ENCODE measurements around the gene HS1BP3. TPM values are rescaled to one million over a fixed set of nuclear protein-coding genes. Genes with fewer than 3 reads are reported as not detected.

The HS1BP3 gene
- total and polyA plus RNA-seq, 2 donors (not counting 3 experiments of a cell fraction or from before 2014, with no cell fraction given) = 27.4 to 33.1 TPM

- H3K9me3 ChIP-seq (replicated peaks; ENCODE audit: control insufficient read depth, insufficient read depth, low read length) = no peaks in the 10 kb centered on the region
- H3K9me1 ChIP-seq (replicated peaks; ENCODE audit: control insufficient read depth, extremely low read depth, insufficient read depth, low read length) = no peaks in the 10 kb centered on the region
- DNase-seq (ENCODE audit: low read depth, low spot score) (no peak), FAIRE-seq (no peak)
- BruUV-seq (replicated peaks) = no TSS peak
- no peaks in the 10 kb centered on the region for H4K20me1 ChIP-seq (replicated peaks; ENCODE audit: control insufficient read depth, extremely low read depth, insufficient read depth, low read length)
- no peak overlapping the region for H3K4me2 ChIP-seq (ENCODE audit: insufficient read depth, low read length)
- H3K79me2 ChIP-seq (ENCODE audit: control insufficient read depth, insufficient read depth, low read length) = no peaks in the 10 kb centered on the region
- H3K4me3 ChIP-seq (replicated peaks in 1 of 3; ENCODE audit: insufficient read depth in 1 of 3, low read depth in 1 of 3, low read length in 3 of 3) = no peak overlapping the region
- intact Hi-C loops (cut with micrococcal nuclease) (no loop called here), dilution Hi-C loops (cut with MboI; ENCODE audit: extremely low pct_ligation_motif_present, low sequenced_read_pairs) (no loop called here)
- H2AFZ ChIP-seq (ENCODE audit: low read depth, low read length) = no peak overlapping the region
- H3K36me3 ChIP-seq (ENCODE audit: control insufficient read depth in 2 of 2, extremely low read depth in 1 of 2, insufficient read depth in 2 of 2, low read length in 2 of 2) = peaks cover 0 to 7% of the 10 kb centered on the region in 2 experiments
- TF ChIP-seq POLR2A (IDR thresholded peaks at IDR 0.05; ENCODE audit: low read depth, low read length) (no peak), MYC (IDR thresholded peaks at IDR 0.05; ENCODE audit: low read depth, low read length) (no peak), EZH2 (IDR thresholded peaks at IDR 0.05; ENCODE audit: borderline replicate concordance, low read depth, low read length, severe bottlenecking) (no peak), GATA2 (IDR thresholded peaks at IDR 0.05; ENCODE audit: insufficient read depth, insufficient read length, low read depth, low read length) (no peak), POLR2AphosphoS5 (IDR thresholded peaks at IDR 0.05; ENCODE audit: insufficient read depth, low read depth, low read length) (no peak), FOS (IDR thresholded peaks at IDR 0.05; ENCODE audit: borderline replicate concordance, insufficient read depth, low read length) (no peak), CTCF (IDR thresholded peaks at IDR 0.05; ENCODE audit: extremely low read depth in 1 of 2, insufficient read depth in 1 of 2, low read depth in 1 of 2, low read length in 2 of 2) (no peak), JUN (IDR thresholded peaks at IDR 0.05; ENCODE audit: borderline replicate concordance, insufficient read depth, insufficient read length, low read depth) (no peak), MAX (IDR thresholded peaks at IDR 0.05; ENCODE audit: insufficient read depth, insufficient read length) (no peak)
- ChIA-PET CTCF (interaction anchor here (1.5 kb wide), 1 partner anchor 28 kb away, joined by 3 read pairs; no protein-coding TSS in a partner anchor), POLR2A (no interaction called here)
- H3K27me3 ChIP-seq (ENCODE audit: control insufficient read depth in 2 of 2, insufficient read depth in 2 of 2, low read length in 2 of 2) = no peaks in the 10 kb centered on the region
- no peak overlapping the region for H3K27ac ChIP-seq (ENCODE audit: insufficient read depth, low read depth, low read length)
- no peaks in the 10 kb centered on the region for H3K4me1 ChIP-seq (ENCODE audit: control insufficient read depth, extremely low read depth, insufficient read depth, low read length)
- no peak overlapping the region for H3K9ac ChIP-seq (replicated peaks; ENCODE audit: extremely low read depth, insufficient read depth, low read length)
These were observed 38.7 kb upstream of the HS1BP3 start for GRCh38 chr2:20689428-20690264.
